ENCODE results near the gene MSMB. TPM values are rescaled to one million over a fixed set of nuclear protein-coding genes. Genes with fewer than 3 reads are reported as not detected.
"Not testable (repeated sequence)": the region's sequence is repeated elsewhere in the genome, so short reads cannot be mapped to it uniquely, and the experiment has no call there.

Gene MSMB
- polyA plus RNA-seq, 1 of the 3 experiments (the other 2 are of a cell fraction): not detected

DNA sequence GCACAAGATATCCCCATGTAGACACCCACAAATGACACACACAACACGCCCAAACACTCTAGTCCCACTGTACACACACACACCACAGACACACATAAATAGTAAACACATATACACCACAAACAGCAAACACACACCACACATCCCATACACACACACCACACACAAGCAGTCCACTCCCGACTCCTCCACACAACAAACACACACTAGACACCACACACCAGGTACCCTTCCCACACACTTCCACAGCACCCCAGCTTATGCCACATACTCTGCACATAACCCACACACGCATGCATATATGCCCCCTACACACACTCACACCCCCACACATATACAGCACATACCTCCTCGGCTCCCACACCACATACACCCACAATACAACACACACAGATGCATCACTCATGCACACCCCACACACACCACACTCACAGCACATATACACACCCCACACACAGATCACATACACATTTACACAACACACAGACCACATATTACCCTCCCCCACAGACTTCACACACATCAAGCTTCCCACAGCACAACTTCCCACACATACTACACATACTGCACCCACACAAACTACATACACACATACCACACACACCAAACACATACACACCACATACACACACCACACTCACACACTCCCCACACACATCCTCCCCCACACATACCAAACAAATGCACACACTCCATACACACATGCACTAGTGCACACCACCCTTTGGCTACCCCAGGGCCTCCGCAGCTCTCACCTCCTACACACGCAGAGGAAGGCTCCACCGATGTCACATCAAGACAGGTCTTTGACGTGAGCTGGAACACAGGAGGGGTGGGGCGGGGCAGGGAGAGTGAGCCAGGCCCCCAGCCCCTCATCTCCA is 47.5 kb upstream of the MSMB start:
- H3F3A ChIP-seq (replicated peaks; ENCODE audit: insufficient read depth); H2AFZ ChIP-seq (ENCODE audit: low read depth); H3K36me3 ChIP-seq (replicated peaks in 1 of 2; ENCODE audit: control insufficient read depth in 1 of 2, insufficient read depth in 2 of 2, low read length in 1 of 2); H3K27me3 ChIP-seq (ENCODE audit: insufficient read depth); H3K27ac ChIP-seq (ENCODE audit: low read depth in 2 of 2, low read length in 1 of 2); H4K20me1 ChIP-seq (ENCODE audit: insufficient read depth); H3K9ac ChIP-seq; CTCF ChIA-PET; POLR2A ChIA-PET; H3K9me3 ChIP-seq; H3K79me2 ChIP-seq (ENCODE audit: insufficient read depth); H3K4me2 ChIP-seq; DNase-seq; H3K9me2 ChIP-seq; H3K4me3 ChIP-seq (ENCODE audit: low read depth in 2 of 2, low read length in 1 of 2): not testable (repeated sequence)
- peaks cover 10 to 40% of the 10 kb centered on the region in 2 experiments; a peak in 3 of 4 replicates for H3K4me1 ChIP-seq (ENCODE audit: control insufficient read depth in 1 of 2, insufficient read depth in 2 of 2, low read depth in 1 of 2, low read length in 1 of 2)
- 83% methylated on average over 9 of the region's 9 CpGs for WGBS (ENCODE audit: low lambda C conversion rate)

- H3K9me3 ChIP-seq: no peaks in the 10 kb centered on the region
- no peaks in the 10 kb centered on the region for H3K27me3 ChIP-seq (ENCODE audit: insufficient read depth)
- no peak for TF ChIP-seq EZH2phosphoT487 (IDR thresholded peaks at IDR 0.05; ENCODE audit: borderline replicate concordance, low read depth)
- TF ChIP-seq MEF2A (IDR thresholded peaks at IDR 0.05; ENCODE audit: borderline replicate concordance, low read depth): no peak
- TF ChIP-seq RAD21 (IDR thresholded peaks at IDR 0.05; ENCODE audit: low read length): no peak
- TF ChIP-seq SMC3 (IDR thresholded peaks at IDR 0.05; ENCODE audit: low read depth, low read length): no peak
- no peak for TF ChIP-seq USF1 (IDR thresholded peaks at IDR 0.05; ENCODE audit: borderline replicate concordance, low read depth)
- no peak for TF ChIP-seq FOXM1 (IDR thresholded peaks at IDR 0.05; ENCODE audit: low read depth)
- TF ChIP-seq MXI1 (IDR thresholded peaks at IDR 0.05; ENCODE audit: low read depth, low read length): no peak
- TF ChIP-seq GATA2 (CRISPR knock-in tag; IDR thresholded peaks at IDR 0.05): no peak
- no peak for TF ChIP-seq ZBTB33 (IDR thresholded peaks at IDR 0.05; ENCODE audit: borderline replicate concordance, low read depth)
- no peak for TF ChIP-seq YY1 (IDR thresholded peaks at IDR 0.05; ENCODE audit: low read depth)
- TF ChIP-seq TEAD4 (IDR thresholded peaks at IDR 0.05; ENCODE audit: borderline replicate concordance, insufficient read depth): no peak
- no peak for TF ChIP-seq MAX (IDR thresholded peaks at IDR 0.05; ENCODE audit: low read depth)
- TF ChIP-seq, protein P1, sequence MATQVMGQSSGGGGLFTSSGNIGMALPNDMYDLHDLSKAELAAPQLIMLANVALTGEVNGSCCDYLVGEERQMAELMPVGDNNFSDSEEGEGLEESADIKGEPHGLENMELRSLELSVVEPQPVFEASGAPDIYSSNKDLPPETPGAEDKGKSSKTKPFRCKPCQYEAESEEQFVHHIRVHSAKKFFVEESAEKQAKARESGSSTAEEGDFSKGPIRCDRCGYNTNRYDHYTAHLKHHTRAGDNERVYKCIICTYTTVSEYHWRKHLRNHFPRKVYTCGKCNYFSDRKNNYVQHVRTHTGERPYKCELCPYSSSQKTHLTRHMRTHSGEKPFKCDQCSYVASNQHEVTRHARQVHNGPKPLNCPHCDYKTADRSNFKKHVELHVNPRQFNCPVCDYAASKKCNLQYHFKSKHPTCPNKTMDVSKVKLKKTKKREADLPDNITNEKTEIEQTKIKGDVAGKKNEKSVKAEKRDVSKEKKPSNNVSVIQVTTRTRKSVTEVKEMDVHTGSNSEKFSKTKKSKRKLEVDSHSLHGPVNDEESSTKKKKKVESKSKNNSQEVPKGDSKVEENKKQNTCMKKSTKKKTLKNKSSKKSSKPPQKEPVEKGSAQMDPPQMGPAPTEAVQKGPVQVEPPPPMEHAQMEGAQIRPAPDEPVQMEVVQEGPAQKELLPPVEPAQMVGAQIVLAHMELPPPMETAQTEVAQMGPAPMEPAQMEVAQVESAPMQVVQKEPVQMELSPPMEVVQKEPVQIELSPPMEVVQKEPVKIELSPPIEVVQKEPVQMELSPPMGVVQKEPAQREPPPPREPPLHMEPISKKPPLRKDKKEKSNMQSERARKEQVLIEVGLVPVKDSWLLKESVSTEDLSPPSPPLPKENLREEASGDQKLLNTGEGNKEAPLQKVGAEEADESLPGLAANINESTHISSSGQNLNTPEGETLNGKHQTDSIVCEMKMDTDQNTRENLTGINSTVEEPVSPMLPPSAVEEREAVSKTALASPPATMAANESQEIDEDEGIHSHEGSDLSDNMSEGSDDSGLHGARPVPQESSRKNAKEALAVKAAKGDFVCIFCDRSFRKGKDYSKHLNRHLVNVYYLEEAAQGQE (IDR thresholded peaks at IDR 0.05; ENCODE audit: low read depth, low read length): no peak
- no peak for TF ChIP-seq RXRA (IDR thresholded peaks at IDR 0.05; ENCODE audit: borderline replicate concordance, low read depth)
- no peak for TF ChIP-seq RCOR1 (IDR thresholded peaks at IDR 0.05; ENCODE audit: low read length)
- TF ChIP-seq POLR2AphosphoS5 (IDR thresholded peaks at IDR 0.05; ENCODE audit: low read depth, low read length): no peak
- TF ChIP-seq TAF1 (IDR thresholded peaks at IDR 0.05; ENCODE audit: borderline replicate concordance, low read depth, low read length): no peak
- TF ChIP-seq TCF12 (IDR thresholded peaks at IDR 0.05): no peak
- H3K4me3 ChIP-seq (ENCODE audit: low read depth in 2 of 2, low read length in 1 of 2): no peak overlapping the region
- no peak overlapping the region for H3K27ac ChIP-seq (ENCODE audit: low read depth in 2 of 2, low read length in 1 of 2)
- H3K9me2 ChIP-seq: no peaks in the 10 kb centered on the region
- 62% methylated on average over 5 of the region's 5 CpGs for WGBS (ENCODE audit: low lambda C conversion rate)
- H3K9ac ChIP-seq: no peak overlapping the region
- POLR2A ChIA-PET: no interaction called here
- DNase-seq: no peak
- H3K36me3 ChIP-seq (replicated peaks in 1 of 2; ENCODE audit: control insufficient read depth in 1 of 2, insufficient read depth in 2 of 2, low read length in 1 of 2): no peaks in the 10 kb centered on the region
- H3K79me2 ChIP-seq (ENCODE audit: insufficient read depth): no peaks in the 10 kb centered on the region
- H3K4me1 ChIP-seq (ENCODE audit: control insufficient read depth in 1 of 2, insufficient read depth in 2 of 2, low read depth in 1 of 2, low read length in 1 of 2): peaks cover 10 to 32% of the 10 kb centered on the region in 2 experiments; a peak in 3 of 4 replicates
- no peaks in the 10 kb centered on the region for H4K20me1 ChIP-seq (ENCODE audit: insufficient read depth)
- CTCF ChIA-PET: interaction anchor here (1.5 kb wide), 1 partner anchor 64 kb away, joined by 3 read pairs; no protein-coding TSS in a partner anchor
- H2AFZ ChIP-seq (ENCODE audit: low read depth): no peak overlapping the region
- no peak overlapping the region for H3K4me2 ChIP-seq
- H3F3A ChIP-seq (replicated peaks; ENCODE audit: insufficient read depth): peaks cover 4% of the 10 kb centered on the region
Measured at GRCh38 chr10:46092524-46093081, 46.5 kb upstream of the MSMB start.
